ENCODE results near the gene ADORA2A.

ADORA2A gene

DNA sequence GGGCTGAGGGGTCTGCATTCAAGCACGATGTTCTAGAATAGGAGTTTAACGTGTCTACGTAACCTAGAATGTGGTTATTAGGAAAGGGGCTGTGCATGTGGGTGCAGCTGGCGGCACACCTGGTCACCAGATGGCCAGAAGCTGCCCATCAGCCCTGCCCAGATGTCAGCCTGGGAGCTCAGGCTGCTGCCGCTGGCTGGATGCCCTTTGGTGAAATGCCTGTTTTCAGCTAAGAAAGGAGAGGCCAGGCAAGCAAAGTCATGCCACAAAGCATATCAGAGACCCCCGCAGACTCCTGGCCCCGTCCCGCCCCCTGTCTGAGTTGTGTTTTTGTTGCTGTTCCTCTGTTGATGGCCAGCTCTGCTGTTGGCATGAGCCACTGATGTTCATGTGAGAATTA, 11.3 kb upstream of the ADORA2A start:
- no peak overlapping the region for H3K27ac ChIP-seq (ENCODE audit: insufficient read depth in 1 of 2, low read depth in 1 of 2, low read length in 2 of 2, poor library complexity in 1 of 2, severe bottlenecking in 2 of 2)
- H3K4me1 ChIP-seq (ENCODE audit: control extremely low read depth in 1 of 4, control insufficient read depth in 4 of 4, insufficient read depth in 4 of 4, low read length in 3 of 4), result peaks cover 0 to 2% (median 0%) of the 10 kb centered on the region in 4 experiments
- DNase-seq, result no peak
- ChIA-PET POLR2A (no interaction called here), CTCF (interaction anchor here (11.0 kb wide), 1 partner anchor 109 kb away, joined by 109 read pairs; no protein-coding TSS in a partner anchor)
- H3K9me3 ChIP-seq (ENCODE audit: control extremely low read depth in 1 of 5, control insufficient read depth in 4 of 5, insufficient read depth in 2 of 5, low read depth in 1 of 5, low read length in 4 of 5), result no peaks in the 10 kb centered on the region
- peaks cover 2 to 64% (median 49%) of the 10 kb centered on the region in 4 experiments for H3K36me3 ChIP-seq (ENCODE audit: control insufficient read depth in 4 of 4, insufficient read depth in 4 of 4, low read length in 3 of 4)
- H3K4me3 ChIP-seq (ENCODE audit: control insufficient read depth in 1 of 7, extremely low read depth in 1 of 7, insufficient read depth in 4 of 7, low read depth in 2 of 7, low read length in 6 of 7), result no peak overlapping the region
- H3K27me3 ChIP-seq (replicated peaks in 2 of 5; ENCODE audit: control insufficient read depth in 4 of 5, insufficient read depth in 5 of 5, low read length in 4 of 5), result no peaks in the 10 kb centered on the region
- WGBS (ENCODE audit: insufficient coverage), result 99% methylated on average over 8 of the region's 8 CpGs

DNA sequence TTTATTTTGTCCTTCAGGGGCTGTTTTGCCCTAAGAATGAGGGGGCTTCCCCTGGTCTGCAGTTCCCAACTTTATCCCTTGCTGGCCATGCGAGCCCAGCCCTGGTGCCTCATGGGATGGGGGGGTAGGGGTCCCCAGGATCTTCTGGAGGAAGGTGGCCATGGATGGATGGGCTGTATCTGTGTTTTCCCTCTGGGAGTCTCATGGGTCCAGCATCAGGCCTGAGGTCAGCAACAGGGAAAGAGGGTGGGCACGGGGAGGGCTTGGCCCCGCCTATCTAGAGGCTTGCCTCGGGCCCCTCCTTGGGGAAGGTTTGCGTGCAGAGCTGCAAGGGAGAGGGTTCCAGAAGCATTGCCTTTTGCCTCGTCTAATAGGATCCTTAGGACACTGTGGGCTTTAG, 10.8 kb upstream of the ADORA2A start:
- CTCF ChIA-PET, result interaction anchor here (0.8 to 11.0 kb wide), 2 partner anchors 39 to 108 kb away, joined by 3 to 109 read pairs; no protein-coding TSS in a partner anchor
- 100% methylated on average over 5 of the region's 6 CpGs for WGBS (ENCODE audit: insufficient coverage)
- Histone ChIP-seq H3K36me3 (ENCODE audit: control insufficient read depth in 4 of 4, insufficient read depth in 4 of 4, low read length in 3 of 4) (peaks cover 2 to 64% (median 45%) of the 10 kb centered on the region in 4 experiments), H3K27me3 (replicated peaks in 2 of 5; ENCODE audit: control insufficient read depth in 4 of 5, insufficient read depth in 5 of 5, low read length in 4 of 5) (no peaks in the 10 kb centered on the region), H3K9me3 (ENCODE audit: control extremely low read depth in 1 of 5, control insufficient read depth in 4 of 5, insufficient read depth in 2 of 5, low read depth in 1 of 5, low read length in 4 of 5) (no peaks in the 10 kb centered on the region), H3K4me3 (ENCODE audit: control insufficient read depth in 1 of 7, extremely low read depth in 1 of 7, insufficient read depth in 4 of 7, low read depth in 2 of 7, low read length in 6 of 7) (no peak overlapping the region), H3K4me1 (ENCODE audit: control extremely low read depth in 1 of 4, control insufficient read depth in 4 of 4, insufficient read depth in 4 of 4, low read length in 3 of 4) (peaks cover 0 to 2% (median 0%) of the 10 kb centered on the region in 4 experiments), H3K27ac (ENCODE audit: insufficient read depth in 1 of 2, low read depth in 1 of 2, low read length in 2 of 2, poor library complexity in 1 of 2, severe bottlenecking in 2 of 2) (no peak overlapping the region)
- POLR2A ChIA-PET, result no interaction called here
- DNase-seq, result no peak

DNA sequence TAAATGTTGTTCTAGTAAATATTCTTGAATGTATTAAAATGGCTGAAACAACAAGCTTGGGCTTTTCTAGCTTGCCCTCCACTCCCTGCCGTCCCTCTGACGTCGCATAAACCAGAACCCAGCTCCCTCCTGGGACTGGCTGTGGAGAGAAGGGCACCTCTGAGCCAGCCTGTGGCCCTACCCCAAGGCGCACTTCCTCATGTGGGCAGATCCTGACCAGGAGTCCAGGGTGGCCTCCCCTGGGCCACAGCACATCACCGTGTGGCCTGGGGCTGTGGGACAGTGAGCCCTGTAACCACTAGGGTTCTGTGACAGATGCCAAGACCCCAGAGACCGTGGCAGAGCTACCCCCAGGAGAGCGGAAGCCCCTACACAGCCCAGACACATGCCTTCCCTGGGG, 10.2 kb upstream of the ADORA2A start:
- ChIA-PET CTCF (interaction anchor here (0.6 to 11.0 kb wide), 4 partner anchors 37 to 113 kb away, joined by 3 to 109 read pairs (median 3); no protein-coding TSS in a partner anchor), POLR2A (no interaction called here)
- no peak overlapping the region for H3K27ac ChIP-seq (ENCODE audit: insufficient read depth in 1 of 2, low read depth in 1 of 2, low read length in 2 of 2, poor library complexity in 1 of 2, severe bottlenecking in 2 of 2)
- H3K4me3 ChIP-seq (ENCODE audit: control insufficient read depth in 1 of 7, extremely low read depth in 1 of 7, insufficient read depth in 4 of 7, low read depth in 2 of 7, low read length in 6 of 7), result no peak overlapping the region
- DNase-seq, result no peak
- H3K27me3 ChIP-seq (replicated peaks in 2 of 5; ENCODE audit: control insufficient read depth in 4 of 5, insufficient read depth in 5 of 5, low read length in 4 of 5), result no peaks in the 10 kb centered on the region
- 90% methylated on average over 5 of the region's 7 CpGs for WGBS (ENCODE audit: insufficient coverage)
- peaks cover 2 to 60% (median 41%) of the 10 kb centered on the region in 4 experiments for H3K36me3 ChIP-seq (ENCODE audit: control insufficient read depth in 4 of 4, insufficient read depth in 4 of 4, low read length in 3 of 4)
- peaks cover 0 to 2% (median 0%) of the 10 kb centered on the region in 4 experiments for H3K4me1 ChIP-seq (ENCODE audit: control extremely low read depth in 1 of 4, control insufficient read depth in 4 of 4, insufficient read depth in 4 of 4, low read length in 3 of 4)
- H3K9me3 ChIP-seq (ENCODE audit: control extremely low read depth in 1 of 5, control insufficient read depth in 4 of 5, insufficient read depth in 2 of 5, low read depth in 1 of 5, low read length in 4 of 5), result no peaks in the 10 kb centered on the region

- 96% methylated on average over 15 of the region's 16 CpGs for WGBS (ENCODE audit: insufficient coverage)
- ChIA-PET POLR2A (no interaction called here), CTCF (interaction anchor here (0.6 to 11.0 kb wide), 5 partner anchors 9 to 112 kb away, joined by 3 to 109 read pairs (median 3); no protein-coding TSS in a partner anchor)
- DNase-seq, result no peak
- Histone ChIP-seq H3K9me3 (ENCODE audit: control extremely low read depth in 1 of 5, control insufficient read depth in 4 of 5, insufficient read depth in 2 of 5, low read depth in 1 of 5, low read length in 4 of 5) (no peaks in the 10 kb centered on the region), H3K36me3 (ENCODE audit: control insufficient read depth in 4 of 4, insufficient read depth in 4 of 4, low read length in 3 of 4) (peaks cover 2 to 51% (median 33%) of the 10 kb centered on the region in 4 experiments), H3K27me3 (replicated peaks in 2 of 5; ENCODE audit: control insufficient read depth in 4 of 5, insufficient read depth in 5 of 5, low read length in 4 of 5) (peaks cover 0 to 3% (median 0%) of the 10 kb centered on the region in 5 experiments), H3K27ac (ENCODE audit: insufficient read depth in 1 of 2, low read depth in 1 of 2, low read length in 2 of 2, poor library complexity in 1 of 2, severe bottlenecking in 2 of 2) (no peak overlapping the region), H3K4me3 (ENCODE audit: control insufficient read depth in 1 of 7, extremely low read depth in 1 of 7, insufficient read depth in 4 of 7, low read depth in 2 of 7, low read length in 6 of 7) (no peak overlapping the region), H3K4me1 (ENCODE audit: control extremely low read depth in 1 of 4, control insufficient read depth in 4 of 4, insufficient read depth in 4 of 4, low read length in 3 of 4) (peaks cover 0 to 2% (median 0%) of the 10 kb centered on the region in 4 experiments)
Measured at GRCh38 chr22:24417901-24418641, 9.3 kb upstream of the ADORA2A start.

- no peak overlapping the region for H3K4me3 ChIP-seq (ENCODE audit: control insufficient read depth in 1 of 7, extremely low read depth in 1 of 7, insufficient read depth in 4 of 7, low read depth in 2 of 7, low read length in 6 of 7)
- ChIA-PET POLR2A (no interaction called here), CTCF (interaction anchor here (0.6 to 11.0 kb wide), 4 partner anchors 10 to 106 kb away, joined by 3 to 109 read pairs (median 4); no protein-coding TSS in a partner anchor)
- peaks cover 0 to 4% (median 2%) of the 10 kb centered on the region in 4 experiments for H3K4me1 ChIP-seq (ENCODE audit: control extremely low read depth in 1 of 4, control insufficient read depth in 4 of 4, insufficient read depth in 4 of 4, low read length in 3 of 4)
- H3K9me3 ChIP-seq (ENCODE audit: control extremely low read depth in 1 of 5, control insufficient read depth in 4 of 5, insufficient read depth in 2 of 5, low read depth in 1 of 5, low read length in 4 of 5), result no peaks in the 10 kb centered on the region
- no peak for DNase-seq
- WGBS (ENCODE audit: insufficient coverage), result 90% methylated on average over 11 of the region's 16 CpGs
- peaks cover 2 to 43% (median 27%) of the 10 kb centered on the region in 4 experiments for H3K36me3 ChIP-seq (ENCODE audit: control insufficient read depth in 4 of 4, insufficient read depth in 4 of 4, low read length in 3 of 4)
- H3K27me3 ChIP-seq (replicated peaks in 2 of 5; ENCODE audit: control insufficient read depth in 4 of 5, insufficient read depth in 5 of 5, low read length in 4 of 5), result peaks cover 0 to 3% (median 0%) of the 10 kb centered on the region in 5 experiments
- no peak overlapping the region for H3K27ac ChIP-seq (ENCODE audit: insufficient read depth in 1 of 2, low read depth in 1 of 2, low read length in 2 of 2, poor library complexity in 1 of 2, severe bottlenecking in 2 of 2)
Measured at GRCh38 chr22:24418786-24419474, 8.5 kb upstream of the ADORA2A start.

- H3K9me3 ChIP-seq (ENCODE audit: control extremely low read depth in 1 of 5, control insufficient read depth in 4 of 5, insufficient read depth in 2 of 5, low read depth in 1 of 5, low read length in 4 of 5), result no peaks in the 10 kb centered on the region
- CTCF ChIA-PET, result interaction anchor here (1.0 to 11.0 kb wide), 4 partner anchors 11 to 105 kb away, joined by 3 to 109 read pairs (median 4); no protein-coding TSS in a partner anchor
- peaks cover 0 to 9% (median 8%) of the 10 kb centered on the region in 4 experiments for H3K4me1 ChIP-seq (ENCODE audit: control extremely low read depth in 1 of 4, control insufficient read depth in 4 of 4, insufficient read depth in 4 of 4, low read length in 3 of 4)
- peaks cover 0 to 8% (median 0%) of the 10 kb centered on the region in 5 experiments for H3K27me3 ChIP-seq (replicated peaks in 2 of 5; ENCODE audit: control insufficient read depth in 4 of 5, insufficient read depth in 5 of 5, low read length in 4 of 5)
- no peak overlapping the region for H3K27ac ChIP-seq (ENCODE audit: insufficient read depth in 1 of 2, low read depth in 1 of 2, low read length in 2 of 2, poor library complexity in 1 of 2, severe bottlenecking in 2 of 2)
- H3K4me3 ChIP-seq (ENCODE audit: control insufficient read depth in 1 of 7, extremely low read depth in 1 of 7, insufficient read depth in 4 of 7, low read depth in 2 of 7, low read length in 6 of 7), result no peak overlapping the region
- peaks cover 2 to 37% (median 23%) of the 10 kb centered on the region in 4 experiments for H3K36me3 ChIP-seq (ENCODE audit: control insufficient read depth in 4 of 4, insufficient read depth in 4 of 4, low read length in 3 of 4)
- POLR2A ChIA-PET, result no interaction called here
- 60% methylated on average over 7 of the region's 7 CpGs for WGBS (ENCODE audit: insufficient coverage)
- DNase-seq, result no peak
Measured at GRCh38 chr22:24419475-24419850, 7.9 kb upstream of the ADORA2A start.

Data from common myeloid progenitor, CD34-positive (primary cell).